AG09319 (cell line): ENCODE results near the gene AKAP13.
"Not testable (repeated sequence)": the region's sequence is repeated elsewhere in the genome, so short reads cannot be mapped to it uniquely, and the experiment has no call there.

Source experiments
- DNase-seq: peaks from one replicate; pipeline ENCODE4 v3.0.0-alpha.2; 2010; ENCODE audit warnings: low read depth; ENCODE audit errors: extremely low read depth
- CTCF ChIP-seq: IDR thresholded peaks from 2 replicates; pipeline ENCODE4 v1.5.1; 2011; ENCODE audit warnings: low read depth, mild to moderate bottlenecking, inconsistent platforms, low read length, moderate library complexity

The AKAP13 gene

GRCh38 chr15:85793641-85794597 lies 413.5 kb downstream of the AKAP13 start:
- no peak for DNase-seq
- TF ChIP-seq CTCF, result no peak

- DNase-seq, result peak; percentile 84
Observed at GRCh38 chr15:85794598-85795336, 414.4 kb downstream of the AKAP13 start, which contains the start of gene KLHL25. KLHL25 (minus strand) TSS chr15:85794925; CDS start chr15:85769810, 25,115 bp downstream.

GRCh38 chr15:85795337-85796305 lies 415.2 kb downstream of the AKAP13 start:
- no peak for TF ChIP-seq CTCF
- DNase-seq, result no peak

More at GRCh38 chr15:85794598-85795336, 414.4 kb downstream of the AKAP13 start, which contains the start of gene KLHL25:
- TF ChIP-seq CTCF, result no peak

GRCh38 chr15:85796371-85796770 lies 416.0 kb downstream of the AKAP13 start:
- not testable (repeated sequence) for DNase-seq
